ENCODE results near the gene SELENOK. TPM values are rescaled to one million over a fixed set of nuclear protein-coding genes. Genes with fewer than 3 reads are reported as not detected.

The SELENOK gene
- total RNA-seq, 3 donors from 2014 or later (not counting 1 experiment from before 2014, with no cell fraction given): 79.2 to 116 (median 95.4) TPM

DNA sequence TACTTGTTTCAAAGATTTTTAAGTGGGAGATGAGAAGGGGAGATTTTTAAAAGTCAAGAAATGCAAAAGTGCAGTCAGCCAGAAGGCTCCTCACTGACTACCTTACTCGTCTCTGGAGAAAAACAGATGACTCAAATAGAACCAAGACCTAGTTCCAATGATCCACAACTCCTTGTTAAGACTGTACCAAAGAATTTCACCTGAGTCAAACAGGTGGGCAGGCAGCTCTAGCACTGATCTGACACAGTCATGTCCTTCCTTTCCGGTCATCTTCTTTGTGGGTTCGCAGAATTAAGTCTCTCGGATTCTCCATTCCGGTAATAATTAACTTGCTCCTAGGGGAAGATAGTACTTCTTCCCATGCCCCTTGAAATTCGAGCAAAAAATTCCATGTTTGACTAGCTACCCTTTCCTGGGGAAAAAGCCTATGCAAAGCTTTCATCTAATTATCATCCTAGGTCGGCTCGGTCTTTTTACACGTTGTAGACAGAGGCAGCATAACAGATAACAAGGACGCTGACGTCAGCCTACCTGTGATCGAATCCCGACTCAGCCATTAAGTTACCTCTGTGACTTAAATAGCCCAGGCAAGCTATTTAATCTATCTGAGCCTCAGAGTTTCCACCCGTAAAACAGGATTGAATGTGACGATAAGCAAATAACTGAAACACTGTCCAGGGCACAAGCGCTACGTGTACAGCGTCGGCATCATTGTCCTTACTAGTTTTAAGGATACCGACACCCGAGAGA is 758 bp downstream of the SELENOK start:
- H3K4me3 Mint-ChIP-seq: peak overlapping the region; percentile 99
- Histone ChIP-seq H3K36me3 (ENCODE audit: control insufficient read depth, insufficient read depth, low read length) (peaks cover 5% of the 10 kb centered on the region), H3K9me3 (ENCODE audit: control insufficient read depth, insufficient read depth, low read length) (no peaks in the 10 kb centered on the region), H3K27me3 (ENCODE audit: control insufficient read depth, insufficient read depth, low read length) (peaks cover 2% of the 10 kb centered on the region), H3K4me1 (ENCODE audit: control insufficient read depth, insufficient read depth, low read length) (peaks cover 10% of the 10 kb centered on the region), H3K27ac (ENCODE audit: low read length) (peak overlapping the region; percentile 87), H3K4me3 (ENCODE audit: low read length) (peak overlapping the region; percentile 80)
- intact Hi-C loops (cut with micrococcal nuclease): loop anchor here (1.0 to 5.0 kb wide), 2 partner anchors 8 to 544 kb away; partner anchors contain the start of gene DCP1A
- ATAC-seq (peak; percentile 3 to 10 (median 8)), DNase-seq (peak in 1 of 2 donors; percentile 86)
- H3K27ac Mint-ChIP-seq: peak overlapping the region; percentile 96 to 99
- no peaks in the 10 kb centered on the region for H3K36me3 Mint-ChIP-seq
- WGBS (ENCODE audit: insufficient coverage): 9% methylated on average over 21 of the region's 21 CpGs
- TF ChIP-seq, protein P1, sequence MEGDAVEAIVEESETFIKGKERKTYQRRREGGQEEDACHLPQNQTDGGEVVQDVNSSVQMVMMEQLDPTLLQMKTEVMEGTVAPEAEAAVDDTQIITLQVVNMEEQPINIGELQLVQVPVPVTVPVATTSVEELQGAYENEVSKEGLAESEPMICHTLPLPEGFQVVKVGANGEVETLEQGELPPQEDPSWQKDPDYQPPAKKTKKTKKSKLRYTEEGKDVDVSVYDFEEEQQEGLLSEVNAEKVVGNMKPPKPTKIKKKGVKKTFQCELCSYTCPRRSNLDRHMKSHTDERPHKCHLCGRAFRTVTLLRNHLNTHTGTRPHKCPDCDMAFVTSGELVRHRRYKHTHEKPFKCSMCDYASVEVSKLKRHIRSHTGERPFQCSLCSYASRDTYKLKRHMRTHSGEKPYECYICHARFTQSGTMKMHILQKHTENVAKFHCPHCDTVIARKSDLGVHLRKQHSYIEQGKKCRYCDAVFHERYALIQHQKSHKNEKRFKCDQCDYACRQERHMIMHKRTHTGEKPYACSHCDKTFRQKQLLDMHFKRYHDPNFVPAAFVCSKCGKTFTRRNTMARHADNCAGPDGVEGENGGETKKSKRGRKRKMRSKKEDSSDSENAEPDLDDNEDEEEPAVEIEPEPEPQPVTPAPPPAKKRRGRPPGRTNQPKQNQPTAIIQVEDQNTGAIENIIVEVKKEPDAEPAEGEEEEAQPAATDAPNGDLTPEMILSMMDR (IDR thresholded peaks at IDR 0.05): no peak
- peaks cover 3 to 14% of the 10 kb centered on the region in 2 donors for H3K27me3 Mint-ChIP-seq (ENCODE audit: low read depth in 2 of 2)
- peaks cover 41% of the 10 kb centered on the region in 2 donors for H3K4me1 Mint-ChIP-seq
- H3K9me3 Mint-ChIP-seq: peaks cover 0 to 2% of the 10 kb centered on the region in 2 donors

DNA sequence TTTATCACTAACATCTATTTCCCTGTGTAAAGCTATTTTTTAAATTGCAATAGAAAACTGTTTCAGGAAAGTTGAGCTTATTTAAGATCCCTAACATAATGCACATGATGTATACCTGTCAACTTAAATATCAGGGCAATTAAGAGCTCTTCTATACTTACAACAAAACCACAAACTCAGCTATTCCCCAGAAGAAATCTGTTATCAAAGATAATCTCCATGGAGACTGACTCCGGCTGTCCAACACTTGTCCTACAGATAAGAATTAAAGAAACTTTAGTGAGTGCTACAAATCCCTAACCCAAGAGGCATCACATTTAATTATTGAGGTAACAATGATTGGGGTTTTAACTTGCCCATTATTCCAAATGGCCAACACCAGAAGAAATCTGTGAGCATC is 3.4 kb downstream of the SELENOK start:
- DNase-seq (no peak), ATAC-seq (no peak)
- Histone ChIP-seq H3K4me3 (ENCODE audit: low read length) (no peak overlapping the region), H3K27ac (ENCODE audit: low read length) (no peak overlapping the region), H3K27me3 (ENCODE audit: control insufficient read depth, insufficient read depth, low read length) (no peaks in the 10 kb centered on the region), H3K9me3 (ENCODE audit: control insufficient read depth, insufficient read depth, low read length) (no peaks in the 10 kb centered on the region), H3K36me3 (ENCODE audit: control insufficient read depth, insufficient read depth, low read length) (peaks cover 23% of the 10 kb centered on the region), H3K4me1 (ENCODE audit: control insufficient read depth, insufficient read depth, low read length) (peaks cover 10% of the 10 kb centered on the region)
- no peaks in the 10 kb centered on the region for H3K27me3 Mint-ChIP-seq (ENCODE audit: low read depth in 2 of 2)
- peak overlapping the region in 1 of 2 donors; percentile 23 for H3K27ac Mint-ChIP-seq
- H3K4me1 Mint-ChIP-seq: peaks cover 39 to 41% of the 10 kb centered on the region in 2 donors
- intact Hi-C loops (cut with micrococcal nuclease): no loop called here
- no peaks in the 10 kb centered on the region for H3K36me3 Mint-ChIP-seq
- TF ChIP-seq, protein P1 (IDR thresholded peaks at IDR 0.05): no peak
- no peaks in the 10 kb centered on the region for H3K9me3 Mint-ChIP-seq
- H3K4me3 Mint-ChIP-seq: no peak overlapping the region
- 100% methylated on average over 1 of the region's 1 CpG for WGBS (ENCODE audit: insufficient coverage)

DNA sequence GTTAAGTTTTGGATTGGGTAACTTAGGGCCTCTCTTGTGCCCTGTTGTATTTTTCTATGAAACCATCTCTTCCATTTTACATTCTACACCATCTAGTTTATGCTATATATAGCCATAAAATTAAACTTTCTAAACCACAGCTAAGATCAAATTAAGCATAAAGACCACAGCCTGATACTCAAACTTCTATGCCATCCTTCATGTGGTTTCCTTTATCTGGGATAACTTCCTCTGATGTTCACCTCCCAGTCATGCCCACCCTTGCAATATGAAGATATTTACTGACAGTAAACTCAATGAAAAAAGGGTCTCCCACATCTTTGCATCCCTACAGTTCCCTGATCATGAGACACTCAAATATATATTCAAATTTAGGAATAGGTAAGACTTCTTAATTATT is 4.2 kb downstream of the SELENOK start:
- Histone ChIP-seq H3K9me3 (ENCODE audit: control insufficient read depth, insufficient read depth, low read length) (no peaks in the 10 kb centered on the region), H3K27me3 (ENCODE audit: control insufficient read depth, insufficient read depth, low read length) (no peaks in the 10 kb centered on the region), H3K36me3 (ENCODE audit: control insufficient read depth, insufficient read depth, low read length) (peaks cover 23% of the 10 kb centered on the region), H3K27ac (ENCODE audit: low read length) (no peak overlapping the region), H3K4me1 (ENCODE audit: control insufficient read depth, insufficient read depth, low read length) (peaks cover 9% of the 10 kb centered on the region), H3K4me3 (ENCODE audit: low read length) (no peak overlapping the region)
- peaks cover 37 to 44% of the 10 kb centered on the region in 2 donors for H3K4me1 Mint-ChIP-seq
- no peak for ATAC-seq
- no peaks in the 10 kb centered on the region for H3K27me3 Mint-ChIP-seq (ENCODE audit: low read depth in 2 of 2)
- intact Hi-C loops (cut with micrococcal nuclease): no loop called here
- DNase-seq: no peak
- TF ChIP-seq, protein P1 (IDR thresholded peaks at IDR 0.05): no peak
- no peak overlapping the region for H3K4me3 Mint-ChIP-seq
- no peaks in the 10 kb centered on the region for H3K36me3 Mint-ChIP-seq
- H3K27ac Mint-ChIP-seq: peak overlapping the region; percentile 23 to 41
- H3K9me3 Mint-ChIP-seq: no peaks in the 10 kb centered on the region

Measured in natural killer cell (primary cell).